Activated CD4-positive, alpha-beta T cell treated with anti-CD3 and anti-CD28 coated beads for 48 hours (primary cell): Measurements from ENCODE around the gene COPS7B.
"Not testable (repeated sequence)": the region's sequence is repeated elsewhere in the genome, so short reads cannot be mapped to it uniquely, and the experiment has no call there.

Experiments used
- DNase-seq: peaks from one replicate; pipeline ENCODE4 v3.0.0-alpha.2; 2020

Gene COPS7B

GRCh38 chr2:231786177-231786916, at the start of gene COPS7B:
Gene COPS7B (plus strand): TSS chr2:231786445. CDS start chr2:231788571, 2,126 bp downstream.
- peak; percentile 92 for DNase-seq

GRCh38 chr2:231737761-231738160, 48.5 kb upstream of the COPS7B start:
- DNase-seq = no peak

GRCh38 chr2:231743376-231744116, 42.7 kb upstream of the COPS7B start:
- DNase-seq = no peak

- DNase-seq = no peak
Measured at GRCh38 chr2:231745303-231746038, 40.8 kb upstream of the COPS7B start.

- not testable (repeated sequence) for DNase-seq
Measured at GRCh38 chr2:231748153-231748896, 37.9 kb upstream of the COPS7B start.

GRCh38 chr2:231749016-231749415, 37.2 kb upstream of the COPS7B start:
- not testable (repeated sequence) for DNase-seq

GRCh38 chr2:231751042-231751815, 35.0 kb upstream of the COPS7B start:
- DNase-seq = no peak

- no peak for DNase-seq
Measured at GRCh38 chr2:231752061-231752460, 34.2 kb upstream of the COPS7B start.

- no peak for DNase-seq
Measured at GRCh38 chr2:231761735-231762134, 24.5 kb upstream of the COPS7B start.

GRCh38 chr2:231764124-231764523, 22.1 kb upstream of the COPS7B start:
- DNase-seq = no peak

- DNase-seq = no peak
Measured at GRCh38 chr2:231764760-231765159, 21.5 kb upstream of the COPS7B start.

GRCh38 chr2:231765496-231765929, 20.7 kb upstream of the COPS7B start:
- DNase-seq = no peak

- DNase-seq = no peak
Measured at GRCh38 chr2:231769170-231770136, 16.8 kb upstream of the COPS7B start.

- peak; percentile 28 for DNase-seq
Measured at GRCh38 chr2:231780123-231780908, 5.9 kb upstream of the COPS7B start.

GRCh38 chr2:231780909-231781797, 5.1 kb upstream of the COPS7B start, which contains the start of gene PDE6D:
Gene PDE6D (minus strand): TSS chr2:231781282. CDS start chr2:231781114, 168 bp downstream.
- peak; percentile 98 for DNase-seq

GRCh38 chr2:231781798-231782726, 4.2 kb upstream of the COPS7B start:
- DNase-seq = peak; percentile 11

GRCh38 chr2:231785413-231785812, 832 bp upstream of the COPS7B start:
- no peak for DNase-seq

- DNase-seq = no peak
Measured at GRCh38 chr2:231785822-231786176, 446 bp upstream of the COPS7B start.
